Suprapubic skin (tissue), 3 donors: ENCODE measurements around the gene LEF1.

Experiments used
- POLR2A ChIP-seq, 2 donors: fragments of 450-650 bp; IDR thresholded peaks; one replicate each; pipeline ENCODE4 v1.6.1; 2017; ENCODE audit warnings: antibody characterized with exemption in 2 of 2, mild to moderate bottlenecking in 2 of 2, moderate library complexity in 2 of 2
- TF ChIP-seq, protein P1 (sequence below), 2 donors: fragments of 200-600 bp in 1 of 2; fragments of 450-650 bp in 1 of 2; sonication (generic) in 1 of 2; IDR thresholded peaks; one replicate each; pipeline ENCODE4 v1.5.1; 2016 to 2019; ENCODE audit warnings: antibody characterized with exemption in 2 of 2, mild to moderate bottlenecking in 1 of 2, moderate library complexity in 1 of 2

DNA sequence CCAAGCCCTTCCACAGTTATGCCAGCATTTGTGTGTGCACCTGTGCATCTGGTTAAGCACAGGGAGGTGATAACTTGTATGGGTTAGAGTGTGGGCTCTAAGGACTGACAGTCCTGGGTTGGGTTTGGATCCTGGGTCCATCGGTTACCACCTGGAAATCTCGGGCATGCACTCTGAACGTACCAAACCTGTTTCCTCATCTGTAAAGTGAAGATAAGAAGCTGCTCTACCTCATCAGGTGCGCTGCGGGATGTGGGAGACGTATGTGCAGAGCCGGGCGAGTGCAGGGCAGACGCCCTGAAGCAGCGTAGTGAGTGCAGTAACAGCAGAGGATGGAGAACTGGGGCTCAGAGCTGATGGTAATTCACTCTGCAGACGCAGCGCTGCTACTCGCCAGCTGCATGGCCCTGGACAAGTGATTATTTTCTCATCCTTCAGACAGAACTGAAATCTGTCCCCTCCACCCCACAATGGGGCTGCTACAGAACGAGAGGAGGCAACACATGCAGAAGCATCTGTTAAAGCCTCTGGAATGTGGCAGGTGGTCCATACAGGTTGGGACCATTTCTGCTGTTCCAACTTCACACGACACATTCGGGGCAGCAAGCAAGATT lies 114.6 kb downstream of the LEF1 start:
- TF ChIP-seq POLR2A (IDR thresholded peaks at IDR 0.05): no peak
- TF ChIP-seq, protein P1, sequence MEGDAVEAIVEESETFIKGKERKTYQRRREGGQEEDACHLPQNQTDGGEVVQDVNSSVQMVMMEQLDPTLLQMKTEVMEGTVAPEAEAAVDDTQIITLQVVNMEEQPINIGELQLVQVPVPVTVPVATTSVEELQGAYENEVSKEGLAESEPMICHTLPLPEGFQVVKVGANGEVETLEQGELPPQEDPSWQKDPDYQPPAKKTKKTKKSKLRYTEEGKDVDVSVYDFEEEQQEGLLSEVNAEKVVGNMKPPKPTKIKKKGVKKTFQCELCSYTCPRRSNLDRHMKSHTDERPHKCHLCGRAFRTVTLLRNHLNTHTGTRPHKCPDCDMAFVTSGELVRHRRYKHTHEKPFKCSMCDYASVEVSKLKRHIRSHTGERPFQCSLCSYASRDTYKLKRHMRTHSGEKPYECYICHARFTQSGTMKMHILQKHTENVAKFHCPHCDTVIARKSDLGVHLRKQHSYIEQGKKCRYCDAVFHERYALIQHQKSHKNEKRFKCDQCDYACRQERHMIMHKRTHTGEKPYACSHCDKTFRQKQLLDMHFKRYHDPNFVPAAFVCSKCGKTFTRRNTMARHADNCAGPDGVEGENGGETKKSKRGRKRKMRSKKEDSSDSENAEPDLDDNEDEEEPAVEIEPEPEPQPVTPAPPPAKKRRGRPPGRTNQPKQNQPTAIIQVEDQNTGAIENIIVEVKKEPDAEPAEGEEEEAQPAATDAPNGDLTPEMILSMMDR (IDR thresholded peaks at IDR 0.05): no peak
